Mesenchymal stem cell (in vitro differentiated cells and primary cell): ENCODE data around the gene RAF1.

ENCODE experiments used
- DNase-seq: peaks from one replicate; pipeline ENCODE4 v3.0.0-alpha.2; 2013
- H2AFZ ChIP-seq: one replicate; pipeline ENCODE4 v1.6.1; 2013; ENCODE audit warnings: low read depth, mild to moderate bottlenecking, control low read depth, inconsistent platforms, low read length, moderate library complexity
- H2AK5ac ChIP-seq: 2 replicates; pipeline ENCODE4 v1.6.1; 2013; ENCODE audit warnings: low read length, moderate library complexity, mild to moderate bottlenecking, inconsistent platforms; ENCODE audit not compliant: severe bottlenecking
- H2BK120ac ChIP-seq: one replicate; pipeline ENCODE4 v1.6.1; 2013; ENCODE audit warnings: low read depth, mild to moderate bottlenecking, inconsistent platforms, low read length, moderate library complexity
- H2BK12ac ChIP-seq, 2 experiments: one replicate each; pipeline ENCODE4 v1.6.1; 2013; ENCODE audit warnings: inconsistent platforms in 2 of 2, low read length in 2 of 2, mild to moderate bottlenecking in 2 of 2, moderate library complexity in 2 of 2, control low read depth in 1 of 2
- H2BK15ac ChIP-seq: one replicate; pipeline ENCODE4 v1.6.1; 2013; ENCODE audit warnings: mild to moderate bottlenecking, low read depth, inconsistent platforms; ENCODE audit not compliant: poor library complexity, severe bottlenecking
- H2BK5ac ChIP-seq: 2 replicates; pipeline ENCODE4 v1.6.1; 2013; ENCODE audit warnings: low read depth, mild to moderate bottlenecking, low read length, control low read depth, inconsistent platforms; ENCODE audit not compliant: poor library complexity, severe bottlenecking
- H3K14ac ChIP-seq, 2 experiments: one replicate each; pipeline ENCODE4 v1.6.1; 2013; ENCODE audit warnings: inconsistent platforms in 2 of 2, low read length in 2 of 2, control low read depth in 1 of 2, mild to moderate bottlenecking in 1 of 2, moderate library complexity in 1 of 2
- H3K18ac ChIP-seq, 2 experiments: one replicate each; pipeline ENCODE4 v1.6.1; 2013; ENCODE audit warnings: inconsistent platforms in 2 of 2, low read length in 2 of 2, control low read depth in 1 of 2, low read depth in 1 of 2, mild to moderate bottlenecking in 1 of 2
- H3K23ac ChIP-seq, 2 experiments: one replicate each; pipeline ENCODE4 v1.6.1; 2013; ENCODE audit warnings: inconsistent platforms in 2 of 2, low read length in 2 of 2, mild to moderate bottlenecking in 2 of 2, moderate library complexity in 2 of 2, control low read depth in 1 of 2
- H3K27ac ChIP-seq: 2 replicates; pipeline ENCODE4 v1.5.1; 2013; ENCODE audit warnings: mild to moderate bottlenecking, moderate library complexity, low read length, control low read depth, inconsistent platforms; ENCODE audit not compliant: poor library complexity, severe bottlenecking
- H3K27me3 ChIP-seq, 2 experiments: 2 replicates each; pipeline versions ENCODE4 v1.6.1 to v1.7.0; 2013; ENCODE audit warnings: low read length in 2 of 2, mild to moderate bottlenecking in 2 of 2, moderate library complexity in 2 of 2, control low read depth in 1 of 2, inconsistent platforms in 1 of 2; ENCODE audit not compliant: control insufficient read depth in 1 of 2, insufficient read depth in 1 of 2
- H3K36me3 ChIP-seq, 2 experiments: 2 replicates each; pipeline versions ENCODE4 v1.6.1 to v1.7.0; 2013; ENCODE audit warnings: low read length in 2 of 2, control low read depth in 1 of 2, inconsistent platforms in 1 of 2, low read depth in 1 of 2, mild to moderate bottlenecking in 1 of 2; ENCODE audit not compliant: insufficient read depth in 2 of 2, control insufficient read depth in 1 of 2
- H3K4ac ChIP-seq, 2 experiments: one replicate each; pipeline ENCODE4 v1.6.1; 2013; ENCODE audit warnings: inconsistent platforms in 2 of 2, low read length in 2 of 2, mild to moderate bottlenecking in 2 of 2, moderate library complexity in 2 of 2, control low read depth in 1 of 2, low read depth in 1 of 2
- H3K4me1 ChIP-seq: 2 replicates; pipeline ENCODE4 v1.6.1; 2013; ENCODE audit warnings: low read depth, low read length, control low read depth; ENCODE audit not compliant: control insufficient read depth, insufficient read depth
- H3K4me2 ChIP-seq: 2 replicates; pipeline ENCODE4 v1.6.1; 2013; ENCODE audit warnings: low read length, mild to moderate bottlenecking, inconsistent platforms; ENCODE audit not compliant: poor library complexity, severe bottlenecking
- H3K4me3 ChIP-seq, 2 experiments: 2 replicates each; pipeline versions ENCODE4 v1.5.1 to v1.7.0; 2013; ENCODE audit warnings: low read length in 2 of 2, mild to moderate bottlenecking in 2 of 2, control low read depth in 1 of 2, low read depth in 1 of 2; ENCODE audit not compliant: insufficient read depth in 1 of 2
- H3K79me1 ChIP-seq: replicated peaks from 2 replicates; pipeline ENCODE4 v1.6.1; 2013; ENCODE audit warnings: mild to moderate bottlenecking, control low read depth, low read length, inconsistent platforms; ENCODE audit not compliant: poor library complexity, severe bottlenecking
- H3K9ac ChIP-seq: 2 replicates; pipeline ENCODE4 v1.7.0; 2013; ENCODE audit warnings: mild to moderate bottlenecking, low read length, moderate library complexity
- H3K9me3 ChIP-seq: 2 replicates; pipeline ENCODE4 v1.7.0; 2013; ENCODE audit warnings: mild to moderate bottlenecking, low read length; ENCODE audit not compliant: control insufficient read depth
- H4K8ac ChIP-seq: one replicate; pipeline ENCODE4 v1.6.1; 2013; ENCODE audit warnings: inconsistent platforms, mild to moderate bottlenecking, low read length, moderate library complexity
- H4K91ac ChIP-seq: one replicate; pipeline ENCODE4 v1.6.1; 2013; ENCODE audit warnings: mild to moderate bottlenecking, low read length, inconsistent platforms
- WGBS: methylation state at CpG from one replicate; pipeline ENCODE4 v1.1.7; 2013; ENCODE audit warnings: mixed read lengths; 5-methylcytosine and 5-hydroxymethylcytosine counted together

The RAF1 gene

GRCh38 chr3:12556314-12556689 lies 107.6 kb downstream of the RAF1 start:
- H3K4me1 ChIP-seq, result peaks cover 13% of the 10 kb centered on the region
- no peak overlapping the region for H2BK5ac ChIP-seq
- H3K4me2 ChIP-seq, result peak overlapping the region; percentile 74
- H3K14ac ChIP-seq, result no peak overlapping the region
- H2BK120ac ChIP-seq, result no peak overlapping the region
- peak overlapping the region; percentile 55 for H2AFZ ChIP-seq
- H2BK15ac ChIP-seq, result no peak overlapping the region
- 11% methylated on average over 7 of the region's 8 CpGs for WGBS
- peak overlapping the region; percentile 91 to 92 for H3K4me3 ChIP-seq
- DNase-seq, result no peak
- peak overlapping the region; percentile 70 for H4K91ac ChIP-seq
- no peak overlapping the region for H2AK5ac ChIP-seq
- no peaks in the 10 kb centered on the region for H3K36me3 ChIP-seq
- H3K9me3 ChIP-seq, result no peaks in the 10 kb centered on the region
- H3K9ac ChIP-seq, result peak overlapping the region; percentile 95
- H3K23ac ChIP-seq, result no peak overlapping the region
- H4K8ac ChIP-seq, result peak overlapping the region; percentile 67
- peak overlapping the region; percentile 58 for H3K27ac ChIP-seq
- no peaks in the 10 kb centered on the region for H3K79me1 ChIP-seq
- peak overlapping the region; percentile 13 to 15 for H3K4ac ChIP-seq
- H3K18ac ChIP-seq, result peak overlapping the region in 1 of 2 experiments; percentile 26
- H2BK12ac ChIP-seq, result no peak overlapping the region
- no peaks in the 10 kb centered on the region for H3K27me3 ChIP-seq

GRCh38 chr3:12553921-12554391 lies 110.0 kb downstream of the RAF1 start:
- H3K4me1 ChIP-seq, result peaks cover 11% of the 10 kb centered on the region
- no peak overlapping the region for H2AK5ac ChIP-seq
- WGBS, result 15% methylated on average over 25 of the region's 26 CpGs
- H3K79me1 ChIP-seq, result no peaks in the 10 kb centered on the region
- peak overlapping the region in 1 of 2 experiments; percentile 88 for H3K4me3 ChIP-seq
- peak; percentile 29 for DNase-seq
- peak overlapping the region; percentile 33 for H3K4me2 ChIP-seq
- no peak overlapping the region for H2BK5ac ChIP-seq
- no peak overlapping the region for H3K23ac ChIP-seq
- peak overlapping the region; percentile 54 to 94 for H3K4ac ChIP-seq
- H3K9ac ChIP-seq, result peak overlapping the region; percentile 90
- peak overlapping the region; percentile 98 for H2AFZ ChIP-seq
- no peaks in the 10 kb centered on the region for H3K27me3 ChIP-seq
- H3K36me3 ChIP-seq, result no peaks in the 10 kb centered on the region
- no peak overlapping the region for H3K14ac ChIP-seq
- no peak overlapping the region for H3K27ac ChIP-seq
- H3K9me3 ChIP-seq, result no peaks in the 10 kb centered on the region
- peak overlapping the region; percentile 98 for H4K8ac ChIP-seq
- peak overlapping the region; percentile 4 to 95 for H3K18ac ChIP-seq
- H2BK12ac ChIP-seq, result peak overlapping the region in 1 of 2 experiments; percentile 8
- peak overlapping the region; percentile 82 for H4K91ac ChIP-seq
- peak overlapping the region; percentile 90 for H2BK120ac ChIP-seq
- H2BK15ac ChIP-seq, result peak overlapping the region; percentile 48

GRCh38 chr3:12549971-12550760 lies 113.8 kb downstream of the RAF1 start:
- Histone ChIP-seq H3K4me2 (no peak overlapping the region), H3K27me3 (no peaks in the 10 kb centered on the region), H2BK5ac (no peak overlapping the region), H2BK15ac (no peak overlapping the region), H4K8ac (no peak overlapping the region), H3K9me3 (no peaks in the 10 kb centered on the region), H4K91ac (no peak overlapping the region), H3K4me1 (peaks cover 5% of the 10 kb centered on the region), H3K27ac (no peak overlapping the region), H2AK5ac (no peak overlapping the region), H2BK120ac (no peak overlapping the region), H3K9ac (no peak overlapping the region), H3K18ac (no peak overlapping the region), H3K23ac (no peak overlapping the region), H2AFZ (no peak overlapping the region), H3K36me3 (no peaks in the 10 kb centered on the region), H3K14ac (no peak overlapping the region), H3K4ac (no peak overlapping the region), H3K79me1 (no peaks in the 10 kb centered on the region), H3K4me3 (no peak overlapping the region), H2BK12ac (no peak overlapping the region)
- 88% methylated on average over 6 of the region's 7 CpGs for WGBS
- no peak for DNase-seq

- no peak within 1 kb of the TSS for H2BK5ac ChIP-seq
- no peaks in the 10 kb centered on the region for H3K79me1 ChIP-seq
- H3K9ac ChIP-seq, result no peak within 1 kb of the TSS
- H3K36me3 ChIP-seq, result peaks cover under 1 to 6% of the 10 kb centered on the region in 2 experiments
- H2BK12ac ChIP-seq, result no peak within 1 kb of the TSS
- H3K4me3 ChIP-seq, result no peak within 1 kb of the TSS
- no peaks in the 10 kb centered on the region for H3K27me3 ChIP-seq
- no peak within 1 kb of the TSS for H4K8ac ChIP-seq
- no peak within 1 kb of the TSS for H2BK15ac ChIP-seq
- H2AFZ ChIP-seq, result no peak within 1 kb of the TSS
- H3K14ac ChIP-seq, result no peak within 1 kb of the TSS
- no peak within 1 kb of the TSS for H4K91ac ChIP-seq
- H3K4ac ChIP-seq, result no peak within 1 kb of the TSS
- no peaks in the 10 kb centered on the region for H3K4me1 ChIP-seq
- 69% methylated on average over 4 of the region's 4 CpGs for WGBS
- no peak within 1 kb of the TSS for H3K27ac ChIP-seq
- no peak within 1 kb of the TSS for H2AK5ac ChIP-seq
- no peak within 1 kb of the TSS for H3K23ac ChIP-seq
- H3K4me2 ChIP-seq, result peak within 1 kb of the TSS; percentile 13
- DNase-seq, result peak; percentile 44
- no peak within 1 kb of the TSS for H2BK120ac ChIP-seq
- H3K9me3 ChIP-seq, result no peaks in the 10 kb centered on the region
- H3K18ac ChIP-seq, result no peak within 1 kb of the TSS
Measured at GRCh38 chr3:12545473-12545791, 118.5 kb downstream of the RAF1 start, which contains the start of gene MKRN2OS. Gene MKRN2OS, minus strand, starts transcription at chr3:12545499. Its CDS starts 35 bp downstream, at chr3:12545464.
